ENCODE measurements around the gene HIVEP1.

- TF ChIP-seq ZNF70 (CRISPR knock-in tag; IDR thresholded peaks at IDR 0.05) (no peak), CREB5 (CRISPR knock-in tag; IDR thresholded peaks at IDR 0.05; ENCODE audit: low read depth) (no peak)
These were observed at the start of gene HIVEP1 for GRCh38 chr6:12012038-12012557.
